Globus pallidus (tissue), 1 donor: ENCODE measurements around the gene OLIG2.
A peak's percentile ranks its signal among the peaks of the same experiment; 100 is the strongest.

Source experiments
- DNase-seq: peaks from one replicate; pipeline ENCODE4 v3.0.0-alpha.2; 2015; ENCODE audit warnings: low spot score

The OLIG2 gene

DNA sequence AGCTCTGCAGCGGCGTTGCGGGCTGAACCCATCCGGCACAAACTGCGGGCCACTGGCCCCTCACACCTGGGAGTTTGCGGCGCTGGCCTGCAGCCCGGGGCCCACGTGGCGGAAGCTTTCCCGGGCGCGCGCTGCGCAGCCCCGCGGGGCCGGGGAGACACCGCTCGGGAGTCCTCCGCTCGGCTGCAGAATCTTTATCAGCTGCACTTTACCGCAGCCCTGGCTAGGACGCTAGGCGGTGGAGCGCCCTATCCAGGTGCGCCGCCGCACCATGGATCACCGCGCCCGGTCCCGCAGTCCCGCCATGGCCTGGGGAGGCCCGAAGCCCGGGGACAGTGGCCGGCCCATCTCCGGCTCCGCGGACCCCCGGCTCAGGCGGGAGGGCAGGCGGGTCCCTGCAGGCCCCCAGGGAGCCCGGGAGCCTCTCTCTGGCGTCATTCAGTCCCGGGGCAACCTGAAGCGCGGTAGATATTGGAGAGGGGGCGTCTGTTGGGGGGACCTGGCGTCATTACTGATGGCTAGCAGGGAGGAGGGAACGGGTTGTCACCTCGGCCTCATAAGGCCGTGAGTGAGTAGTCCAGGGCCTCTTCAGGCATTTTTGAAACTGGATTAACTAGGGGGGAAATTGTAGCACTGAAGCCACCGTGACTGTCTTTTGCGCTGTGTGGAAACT lies 5.7 kb upstream of the OLIG2 start:
- no peak for DNase-seq

DNA sequence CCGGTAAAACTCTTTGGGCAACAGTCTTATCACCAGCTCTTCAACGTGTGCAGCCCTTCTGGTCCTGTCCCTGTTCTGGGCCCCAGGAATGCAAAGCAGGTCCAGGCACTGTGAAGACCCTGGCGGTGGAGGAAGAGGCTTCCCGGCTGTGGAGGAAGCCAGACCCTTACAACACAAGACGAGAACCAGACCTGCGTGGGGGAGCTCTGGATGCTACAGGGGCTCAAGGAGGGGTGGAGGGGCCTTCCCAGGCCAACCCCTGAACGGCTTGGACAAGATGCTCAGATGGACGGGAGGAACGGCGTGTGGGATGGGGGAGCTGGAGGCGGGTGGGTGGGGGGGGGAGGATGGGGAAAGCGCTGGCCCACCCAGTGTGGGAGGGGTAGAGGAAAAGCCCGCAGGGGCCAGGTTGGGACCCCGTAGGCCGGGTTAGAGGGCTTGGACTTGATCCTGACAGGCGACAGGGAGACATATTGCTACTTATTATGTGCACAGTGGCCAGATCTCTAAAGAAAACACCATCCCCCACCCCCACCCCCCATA lies 5.1 kb upstream of the OLIG2 start:
- DNase-seq: no peak

- DNase-seq: no peak
Measured at GRCh38 chr21:33021150-33021549, 4.6 kb upstream of the OLIG2 start.

DNA sequence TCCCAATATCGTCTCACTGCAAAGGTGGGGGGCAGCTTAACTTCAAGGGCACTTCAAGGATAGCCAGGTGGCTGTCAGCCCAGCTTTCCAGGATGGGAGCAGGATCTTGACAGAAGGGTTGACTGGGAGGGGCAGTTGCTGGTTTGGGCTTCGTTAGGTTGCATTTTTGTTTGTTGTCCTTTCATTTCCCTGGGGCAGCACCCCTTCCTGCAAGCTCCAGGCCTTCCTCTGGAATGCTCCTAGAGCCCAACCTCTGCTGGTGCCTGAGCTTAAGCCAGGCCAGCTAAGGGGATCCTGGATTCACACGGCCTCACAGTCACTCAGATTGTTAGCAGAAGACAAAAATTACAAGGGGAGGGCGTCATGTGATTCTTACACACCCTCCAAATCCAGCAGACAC lies 4.1 kb upstream of the OLIG2 start:
- DNase-seq: no peak

- DNase-seq: peak; percentile 41
Measured at GRCh38 chr21:33022489-33022827, 3.3 kb upstream of the OLIG2 start.

DNA sequence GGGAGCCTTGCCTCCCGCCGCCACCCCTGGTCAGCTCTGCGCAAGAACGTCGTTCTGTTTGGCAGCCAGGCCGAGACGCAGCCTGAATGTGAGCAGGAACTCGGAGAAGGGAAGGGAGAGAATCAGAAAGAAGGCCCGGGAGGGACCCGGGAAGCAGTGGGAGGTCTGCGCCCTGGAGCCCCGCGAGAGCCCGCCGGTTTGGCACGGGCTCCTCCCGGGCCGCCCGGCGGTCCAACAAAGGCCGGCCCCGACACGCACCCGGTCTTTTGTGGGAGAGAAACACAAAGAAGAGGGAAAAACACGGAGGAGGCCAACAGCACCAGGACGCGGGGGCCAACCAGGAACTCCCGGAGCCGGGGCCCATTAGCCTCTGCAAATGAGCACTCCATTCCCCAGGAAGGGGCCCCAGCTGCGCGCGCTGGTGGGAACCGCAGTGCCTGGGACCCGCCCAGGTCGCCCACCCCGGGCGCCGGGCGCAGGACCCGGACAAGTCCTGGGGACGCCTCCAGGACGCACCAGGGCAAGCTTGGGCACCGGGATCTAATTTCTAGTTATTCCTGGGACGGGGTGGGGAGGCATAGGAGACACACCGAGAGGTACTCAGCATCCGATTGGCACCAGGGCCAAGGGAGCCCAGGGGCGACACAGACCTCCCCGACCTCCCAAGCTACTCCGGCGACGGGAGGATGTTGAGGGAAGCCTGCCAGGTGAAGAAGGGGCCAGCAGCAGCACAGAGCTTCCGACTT lies 2.7 kb upstream of the OLIG2 start:
- no peak for DNase-seq

DNA sequence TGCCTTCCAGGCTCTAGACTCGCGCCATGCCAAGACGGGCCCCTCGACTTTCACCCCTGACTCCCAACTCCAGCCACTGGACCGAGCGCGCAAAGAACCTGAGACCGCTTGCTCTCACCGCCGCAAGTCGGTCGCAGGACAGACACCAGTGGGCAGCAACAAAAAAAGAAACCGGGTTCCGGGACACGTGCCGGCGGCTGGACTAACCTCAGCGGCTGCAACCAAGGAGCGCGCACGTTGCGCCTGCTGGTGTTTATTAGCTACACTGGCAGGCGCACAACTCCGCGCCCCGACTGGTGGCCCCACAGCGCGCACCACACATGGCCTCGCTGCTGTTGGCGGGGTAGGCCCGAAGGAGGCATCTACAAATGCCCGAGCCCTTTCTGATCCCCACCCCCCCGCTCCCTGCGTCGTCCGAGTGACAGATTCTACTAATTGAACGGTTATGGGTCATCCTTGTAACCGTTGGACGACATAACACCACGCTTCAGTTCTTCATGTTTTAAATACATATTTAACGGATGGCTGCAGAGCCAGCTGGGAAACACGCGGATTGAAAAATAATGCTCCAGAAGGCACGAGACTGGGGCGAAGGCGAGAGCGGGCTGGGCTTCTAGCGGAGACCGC lies 2.0 kb upstream of the OLIG2 start:
- DNase-seq: peak; percentile 62

GRCh38 chr21:33024201-33025103 lies 1.3 kb upstream of the OLIG2 start:
- DNase-seq: peak; percentile 52

GRCh38 chr21:33025106-33025488 lies 638 bp upstream of the OLIG2 start:
- peak; percentile 86 for DNase-seq

GRCh38 chr21:33026443-33026858 lies 716 bp downstream of the OLIG2 start:
- DNase-seq: no peak

GRCh38 chr21:33026878-33027400 lies 1.2 kb downstream of the OLIG2 start:
- peak; percentile 43 for DNase-seq

GRCh38 chr21:33027401-33028286 lies 1.9 kb downstream of the OLIG2 start:
- no peak for DNase-seq

GRCh38 chr21:33028287-33028670 lies 2.5 kb downstream of the OLIG2 start:
- DNase-seq: no peak

GRCh38 chr21:33028773-33029384 lies 3.1 kb downstream of the OLIG2 start:
- peak; percentile 42 for DNase-seq

DNA sequence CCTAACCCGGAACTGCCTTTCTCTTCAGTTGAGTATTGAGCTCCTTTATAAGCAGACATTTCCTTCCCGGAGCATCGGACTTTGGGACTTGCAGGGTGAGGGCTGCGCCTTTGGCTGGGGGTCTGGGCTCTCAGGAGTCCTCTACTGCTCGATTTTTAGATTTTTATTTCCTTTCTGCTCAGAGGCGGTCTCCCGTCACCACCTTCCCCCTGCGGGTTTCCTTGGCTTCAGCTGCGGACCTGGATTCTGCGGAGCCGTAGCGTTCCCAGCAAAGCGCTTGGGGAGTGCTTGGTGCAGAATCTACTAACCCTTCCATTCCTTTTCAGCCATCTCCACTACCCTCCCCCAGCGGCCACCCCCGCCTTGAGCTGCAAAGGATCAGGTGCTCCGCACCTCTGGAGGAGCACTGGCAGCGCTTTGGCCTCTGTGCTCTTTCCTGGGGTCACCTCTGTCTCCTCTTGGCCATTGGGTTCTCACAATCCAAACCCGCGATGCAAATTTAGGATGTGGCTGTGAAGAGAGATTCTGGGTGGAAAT lies 3.7 kb downstream of the OLIG2 start:
- DNase-seq: peak; percentile 35

GRCh38 chr21:33029975-33030461 lies 4.3 kb downstream of the OLIG2 start:
- DNase-seq: peak; percentile 54

GRCh38 chr21:33030633-33031032 lies 4.9 kb downstream of the OLIG2 start:
- DNase-seq: peak; percentile 53

DNA sequence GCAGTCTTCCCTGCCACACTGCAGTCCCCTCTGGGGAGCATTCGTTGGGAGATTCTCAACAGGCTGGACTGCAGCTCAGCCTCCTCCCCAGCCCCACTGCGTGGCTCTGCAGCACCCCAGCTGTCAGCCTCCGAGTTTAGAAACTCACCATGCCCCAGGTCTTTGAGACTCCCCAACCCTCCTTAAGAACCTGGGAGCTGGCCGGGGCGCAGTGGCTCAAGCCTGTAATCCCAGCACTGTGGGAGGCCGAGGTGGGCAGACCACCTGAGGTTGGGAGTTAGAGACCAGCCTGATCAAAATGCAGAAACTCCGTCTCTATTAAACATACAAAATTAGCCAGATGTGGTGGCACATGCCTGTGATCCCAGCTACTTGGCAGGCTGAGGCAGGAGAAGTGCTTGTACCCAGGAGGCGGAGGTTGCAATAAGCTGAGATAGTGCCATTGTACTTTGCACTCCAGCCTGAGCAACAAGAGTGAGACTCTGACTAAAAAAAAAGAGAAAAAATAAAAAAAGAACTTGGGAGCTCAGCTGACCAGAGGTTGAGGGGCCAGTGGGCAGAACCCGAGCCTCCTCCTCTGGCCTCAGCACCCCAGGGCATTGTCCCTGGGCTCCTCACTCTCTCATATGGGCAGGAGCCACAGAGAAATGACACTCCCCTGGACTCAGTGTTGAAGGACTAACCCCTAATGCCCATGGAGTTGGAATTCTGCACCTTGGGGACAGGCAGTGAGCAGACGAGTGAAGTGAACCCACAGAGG lies 5.6 kb downstream of the OLIG2 start:
- DNase-seq: no peak

DNA sequence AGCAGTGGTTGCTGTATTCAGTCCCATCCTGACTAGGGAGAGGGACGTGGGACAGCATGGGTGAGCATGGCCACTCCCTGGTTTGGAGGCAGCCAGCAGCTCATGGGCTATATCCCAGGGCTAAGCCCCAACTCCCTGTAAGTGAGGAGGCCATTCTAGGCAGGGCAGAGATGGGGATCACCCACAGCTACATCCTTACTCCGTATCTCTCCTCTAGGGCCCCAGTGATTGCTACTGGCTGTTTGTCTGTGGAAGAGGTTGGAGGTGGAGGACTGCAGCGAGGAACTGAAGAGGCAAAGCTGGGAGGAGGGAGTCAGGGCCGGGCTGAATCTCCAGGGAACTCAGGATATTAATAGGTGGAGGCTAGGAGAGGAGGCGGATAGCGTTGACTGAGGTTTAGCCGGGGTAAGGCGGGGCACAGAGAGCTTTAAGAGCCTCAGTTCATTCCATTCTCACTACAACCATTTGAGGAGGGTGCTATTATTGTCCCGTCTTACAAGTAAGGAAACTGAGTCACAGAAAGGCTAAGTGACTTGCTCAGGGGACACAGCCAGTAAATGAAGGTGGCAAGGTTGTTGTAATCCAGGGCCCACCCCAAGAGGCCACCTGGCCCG lies 6.8 kb downstream of the OLIG2 start:
- no peak for DNase-seq
